Stimulated activated naive CD8-positive, alpha-beta T cell treated with anti-CD3 and anti-CD28 coated beads, Interleukin-15, Interleukin-2, amounts not matched to agents 100 ng/mL and 50 ng/mL, for 24 hours (primary cell): Measurements from ENCODE around the gene KRTAP12-1.
"Not testable (repeated sequence)": the region's sequence is repeated elsewhere in the genome, so short reads cannot be mapped to it uniquely, and the experiment has no call there.

Experiments used
- H3K27ac Mint-ChIP-seq: one replicate; pipeline ENCODE4 v1.8.0; 2021; ENCODE audit warnings: mild to moderate bottlenecking, mixed read lengths
- H3K27me3 Mint-ChIP-seq: one replicate; pipeline ENCODE4 v1.8.0; 2021; ENCODE audit warnings: mixed read lengths
- H3K36me3 Mint-ChIP-seq: one replicate; pipeline ENCODE4 v1.8.0; 2021; ENCODE audit warnings: low read depth, mixed read lengths
- H3K4me1 Mint-ChIP-seq: one replicate; pipeline ENCODE4 v1.8.0; 2021; ENCODE audit warnings: low read depth, mixed read lengths
- H3K4me3 Mint-ChIP-seq: one replicate; pipeline ENCODE4 v1.8.0; 2021; ENCODE audit warnings: mild to moderate bottlenecking, mixed read lengths
- H3K9me3 Mint-ChIP-seq: one replicate; pipeline ENCODE4 v1.8.0; 2021; ENCODE audit warnings: mixed read lengths

The KRTAP12-1 gene

GRCh38 chr21:44706026-44706705 lies 24.2 kb upstream of the KRTAP12-1 start:
- H3K4me3 Mint-ChIP-seq: no peak overlapping the region
- H3K27ac Mint-ChIP-seq: no peak overlapping the region
- H3K4me1 Mint-ChIP-seq: peaks cover 15% of the 10 kb centered on the region
- peaks cover 80% of the 10 kb centered on the region for H3K27me3 Mint-ChIP-seq
- H3K9me3 Mint-ChIP-seq: no peaks in the 10 kb centered on the region
- no peaks in the 10 kb centered on the region for H3K36me3 Mint-ChIP-seq

DNA sequence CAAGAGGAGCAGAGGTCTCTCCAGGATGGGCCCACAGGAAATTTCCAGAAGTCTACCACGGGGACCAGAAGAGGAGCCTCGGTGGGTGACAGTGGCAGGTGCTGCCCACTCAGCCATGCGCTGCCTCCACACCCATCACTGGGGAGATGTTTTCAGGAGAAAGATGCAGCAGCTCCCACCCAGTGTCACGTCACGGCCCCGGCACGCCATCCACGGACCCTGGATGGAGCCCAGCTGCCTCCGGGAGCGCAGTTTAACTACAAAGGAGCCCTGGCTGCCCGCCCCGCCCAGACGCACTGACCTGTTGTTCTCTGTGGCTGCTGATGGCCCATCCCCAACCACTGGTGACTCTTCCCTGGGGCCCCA lies 22.7 kb upstream of the KRTAP12-1 start:
- H3K27me3 Mint-ChIP-seq: peaks cover 78% of the 10 kb centered on the region
- H3K36me3 Mint-ChIP-seq: no peaks in the 10 kb centered on the region
- peaks cover 6% of the 10 kb centered on the region for H3K4me1 Mint-ChIP-seq
- H3K9me3 Mint-ChIP-seq: no peaks in the 10 kb centered on the region
- H3K4me3 Mint-ChIP-seq: no peak overlapping the region
- no peak overlapping the region for H3K27ac Mint-ChIP-seq

DNA sequence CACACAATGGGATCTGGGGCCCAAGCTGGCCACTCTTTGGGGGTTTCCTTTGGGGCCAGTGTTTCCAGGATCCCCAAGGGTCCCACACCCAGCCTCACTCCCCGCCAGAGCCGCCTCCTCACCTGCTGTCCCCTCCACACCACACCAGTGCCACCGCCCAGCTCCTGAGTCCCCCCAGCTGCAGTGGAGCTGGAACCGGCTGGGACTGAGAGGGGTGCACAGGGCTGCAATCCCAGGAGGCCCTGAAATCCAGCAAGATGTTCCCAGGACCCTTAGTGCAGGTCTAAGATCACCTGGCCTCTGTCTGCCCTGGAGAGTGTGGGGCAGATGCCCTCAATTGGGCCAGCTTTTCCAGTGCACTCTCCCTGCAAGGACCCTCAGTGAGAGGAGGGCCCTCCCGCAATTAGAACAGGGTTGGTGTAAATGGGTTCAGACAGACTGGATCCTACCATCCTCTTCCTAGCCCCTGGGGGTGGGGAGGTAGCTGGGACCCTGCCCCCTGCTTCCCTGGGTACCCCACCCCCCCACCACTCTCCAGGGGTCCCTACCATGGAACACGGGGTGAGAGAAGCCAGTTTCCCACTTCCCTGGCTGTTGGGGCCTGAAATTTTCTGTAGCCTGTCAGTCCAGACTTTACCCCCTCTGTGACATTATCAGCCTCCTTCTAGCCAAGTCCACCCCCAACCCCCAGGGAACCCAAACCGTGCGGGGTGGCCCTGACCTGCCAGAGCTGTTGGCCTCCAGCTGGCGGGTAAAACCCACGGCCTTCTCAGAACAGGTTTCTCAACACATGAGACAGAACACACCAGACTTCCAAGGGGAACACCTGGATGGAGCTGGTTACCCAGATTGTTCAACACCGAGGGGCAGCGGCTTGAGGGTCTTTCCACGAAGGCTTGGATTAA lies 22.0 kb upstream of the KRTAP12-1 start:
- peaks cover 1% of the 10 kb centered on the region for H3K4me1 Mint-ChIP-seq
- peaks cover 75% of the 10 kb centered on the region for H3K27me3 Mint-ChIP-seq
- H3K27ac Mint-ChIP-seq: no peak overlapping the region
- H3K9me3 Mint-ChIP-seq: no peaks in the 10 kb centered on the region
- H3K36me3 Mint-ChIP-seq: no peaks in the 10 kb centered on the region
- no peak overlapping the region for H3K4me3 Mint-ChIP-seq

GRCh38 chr21:44702973-44703730 lies 21.2 kb upstream of the KRTAP12-1 start:
- Mint-ChIP-seq H3K4me1 (no peaks in the 10 kb centered on the region), H3K9me3 (no peaks in the 10 kb centered on the region), H3K4me3 (no peak overlapping the region), H3K27me3 (peaks cover 76% of the 10 kb centered on the region), H3K36me3 (no peaks in the 10 kb centered on the region), H3K27ac (no peak overlapping the region)

- Mint-ChIP-seq H3K4me1 (no peaks in the 10 kb centered on the region), H3K4me3 (no peak overlapping the region), H3K36me3 (no peaks in the 10 kb centered on the region), H3K9me3 (no peaks in the 10 kb centered on the region), H3K27ac (no peak overlapping the region), H3K27me3 (peaks cover 76% of the 10 kb centered on the region)
Measured at GRCh38 chr21:44702111-44702972, 20.4 kb upstream of the KRTAP12-1 start.

- H3K27ac Mint-ChIP-seq: no peak overlapping the region
- peaks cover 78% of the 10 kb centered on the region for H3K27me3 Mint-ChIP-seq
- no peaks in the 10 kb centered on the region for H3K9me3 Mint-ChIP-seq
- no peaks in the 10 kb centered on the region for H3K36me3 Mint-ChIP-seq
- H3K4me1 Mint-ChIP-seq: no peaks in the 10 kb centered on the region
- no peak overlapping the region for H3K4me3 Mint-ChIP-seq
Measured at GRCh38 chr21:44701541-44701940, 19.6 kb upstream of the KRTAP12-1 start.

DNA sequence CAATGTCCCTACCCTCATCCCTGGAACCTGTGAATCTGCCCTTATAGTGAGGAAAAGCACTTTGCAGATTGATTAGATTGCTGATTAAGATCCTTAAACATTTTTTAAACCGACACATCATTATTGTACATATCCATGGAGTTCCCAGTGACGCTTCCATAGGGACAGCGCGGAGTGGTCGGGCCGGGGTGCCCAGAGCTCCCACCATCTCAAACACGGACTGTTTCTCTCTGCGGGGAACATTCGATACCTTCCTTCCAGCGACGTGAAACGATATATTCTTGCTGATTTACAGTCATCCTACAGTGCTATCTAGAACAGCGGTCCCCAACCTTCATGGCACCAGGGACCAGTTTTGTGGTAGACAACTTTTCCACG lies 19.0 kb upstream of the KRTAP12-1 start:
- Mint-ChIP-seq H3K27me3 (peaks cover 78% of the 10 kb centered on the region), H3K27ac (no peak overlapping the region), H3K36me3 (no peaks in the 10 kb centered on the region), H3K4me1 (no peaks in the 10 kb centered on the region), H3K9me3 (no peaks in the 10 kb centered on the region), H3K4me3 (no peak overlapping the region)

DNA sequence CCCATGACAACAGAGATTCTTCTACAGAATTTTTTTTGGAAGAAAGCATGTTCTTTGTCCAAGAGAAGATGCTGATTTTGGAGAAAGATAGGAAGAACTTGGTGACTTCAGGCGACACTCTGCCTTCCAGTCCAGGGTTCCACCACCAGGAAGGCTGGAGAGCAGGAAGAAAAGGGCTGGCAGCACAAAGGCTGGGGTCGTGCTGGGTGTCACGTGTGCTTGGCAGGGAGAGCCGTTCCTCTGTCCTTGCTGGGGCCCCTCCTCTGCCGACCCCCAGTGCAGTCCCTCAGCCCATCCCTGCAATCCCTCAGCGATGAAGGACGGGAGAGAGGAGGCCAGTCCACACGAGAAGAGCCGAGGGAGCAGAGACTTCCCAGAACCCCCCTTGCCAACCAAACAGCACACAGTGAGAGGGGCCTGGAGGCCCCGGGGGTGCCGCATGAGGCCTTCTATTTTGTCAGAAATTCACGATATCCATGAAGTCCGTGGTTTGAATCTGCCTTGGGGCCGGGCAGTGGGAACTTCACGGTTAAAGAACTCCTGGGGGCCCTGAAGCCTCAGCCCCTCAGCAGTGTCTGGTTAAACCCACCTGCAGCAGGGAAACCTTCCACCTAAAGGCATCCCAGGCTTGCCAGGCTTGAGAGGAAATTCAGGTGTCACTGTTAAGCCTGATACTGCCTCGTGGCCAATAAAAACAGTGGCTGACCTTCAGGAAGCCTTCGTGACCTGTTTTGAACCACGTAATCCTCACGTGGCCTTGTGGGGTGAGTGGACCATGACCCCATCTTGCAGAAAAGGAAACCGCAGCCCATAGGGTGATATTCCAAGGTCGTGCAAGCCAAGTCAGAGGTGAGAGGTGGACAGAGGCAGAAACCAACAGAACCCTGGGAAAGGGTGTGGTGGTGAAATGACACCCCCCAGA lies 18.4 kb upstream of the KRTAP12-1 start:
- peaks cover 76% of the 10 kb centered on the region for H3K27me3 Mint-ChIP-seq
- no peaks in the 10 kb centered on the region for H3K36me3 Mint-ChIP-seq
- H3K4me3 Mint-ChIP-seq: no peak overlapping the region
- H3K27ac Mint-ChIP-seq: no peak overlapping the region
- no peaks in the 10 kb centered on the region for H3K9me3 Mint-ChIP-seq
- no peaks in the 10 kb centered on the region for H3K4me1 Mint-ChIP-seq

- Mint-ChIP-seq H3K9me3 (no peaks in the 10 kb centered on the region), H3K27ac (no peak overlapping the region), H3K4me3 (no peak overlapping the region), H3K36me3 (no peaks in the 10 kb centered on the region), H3K4me1 (no peaks in the 10 kb centered on the region), H3K27me3 (peaks cover 69% of the 10 kb centered on the region)
Measured at GRCh38 chr21:44699502-44700001, 17.6 kb upstream of the KRTAP12-1 start.

- Mint-ChIP-seq H3K4me3 (no peak overlapping the region), H3K9me3 (no peaks in the 10 kb centered on the region), H3K4me1 (peaks cover 5% of the 10 kb centered on the region)
Measured at GRCh38 chr21:44697811-44698734, 16.1 kb upstream of the KRTAP12-1 start.

GRCh38 chr21:44697172-44697810 lies 15.3 kb upstream of the KRTAP12-1 start, which contains the start of gene KRTAP10-12:
Gene KRTAP10-12, plus strand, starts transcription at chr21:44697172. Its CDS starts 30 bp downstream, at chr21:44697202.
- not testable (repeated sequence) for H3K4me3 Mint-ChIP-seq, H3K36me3 Mint-ChIP-seq, H3K4me1 Mint-ChIP-seq, H3K27ac Mint-ChIP-seq, H3K9me3 Mint-ChIP-seq
- H3K27me3 Mint-ChIP-seq: peaks cover 52% of the 10 kb centered on the region

More at GRCh38 chr21:44697811-44698734, 16.1 kb upstream of the KRTAP12-1 start:
- Mint-ChIP-seq H3K27ac (no peak overlapping the region), H3K36me3 (no peaks in the 10 kb centered on the region), H3K27me3 (peaks cover 60% of the 10 kb centered on the region)

- no peak overlapping the region for H3K4me3 Mint-ChIP-seq
- H3K27ac Mint-ChIP-seq: no peak overlapping the region
- H3K9me3 Mint-ChIP-seq: peaks cover 8% of the 10 kb centered on the region
- peaks cover 9% of the 10 kb centered on the region for H3K4me1 Mint-ChIP-seq
- peaks cover 48% of the 10 kb centered on the region for H3K27me3 Mint-ChIP-seq
- no peaks in the 10 kb centered on the region for H3K36me3 Mint-ChIP-seq
Measured at GRCh38 chr21:44696572-44696971, 14.6 kb upstream of the KRTAP12-1 start.
